ENCODE data around the gene PTPN4. TPM values are rescaled to one million over a fixed set of nuclear protein-coding genes. Genes with fewer than 3 reads are reported as not detected.

PTPN4 gene
- total and polyA plus RNA-seq, 2 of the 8 experiments (the other 6 are each of a cell fraction or from before 2014, with no cell fraction given): 28.5 to 105 TPM

Other genes with a start within 250 kb of the PTPN4 start
- gene SCTR, start 235.4 kb upstream of the PTPN4 start, total RNA-seq (2021; fragmentation: NEBNext Ultra II Directional; extraction: Animal tissue kit (Norgen Biotek cat#: 25700)): not detected in 2 replicates
- 0.15 and 0.61 TPM in 2 replicates for gene SCTR, start 235.4 kb upstream of the PTPN4 start, polyA plus RNA-seq (2011; rRNA removed)
- gene CFAP221, start 215.5 kb upstream of the PTPN4 start, total RNA-seq (2021; fragmentation: NEBNext Ultra II Directional; extraction: Animal tissue kit (Norgen Biotek cat#: 25700)): 0.36 and 0.71 TPM in 2 replicates
- gene CFAP221, start 215.5 kb upstream of the PTPN4 start, polyA plus RNA-seq (2011; rRNA removed): 0.05 and 0.14 TPM in 2 replicates
- 43.4 and 47.0 TPM in 2 replicates for gene TMEM177, start 80.7 kb upstream of the PTPN4 start, total RNA-seq (2021; fragmentation: NEBNext Ultra II Directional; extraction: Animal tissue kit (Norgen Biotek cat#: 25700))
- 84.9 and 86.7 TPM in 2 replicates for gene TMEM177, start 80.7 kb upstream of the PTPN4 start, polyA plus RNA-seq (2011; rRNA removed)

Measured in H1 (cell line).